HL-60/S4 (cell line): Measurements from ENCODE around the gene PBX3.

ENCODE experiments used
- in situ Hi-C: fragments of 300-500 bp; cut with MboI; formaldehyde crosslinking; loops from 2 replicates; pipeline ENCODE4 v1.14.3; 2022; ENCODE audit warnings: low sequenced_read_pairs

PBX3 gene

GRCh38 chr9:125990186-125990792 lies 243.1 kb downstream of the PBX3 start:
- in situ Hi-C loops: no loop called here

DNA sequence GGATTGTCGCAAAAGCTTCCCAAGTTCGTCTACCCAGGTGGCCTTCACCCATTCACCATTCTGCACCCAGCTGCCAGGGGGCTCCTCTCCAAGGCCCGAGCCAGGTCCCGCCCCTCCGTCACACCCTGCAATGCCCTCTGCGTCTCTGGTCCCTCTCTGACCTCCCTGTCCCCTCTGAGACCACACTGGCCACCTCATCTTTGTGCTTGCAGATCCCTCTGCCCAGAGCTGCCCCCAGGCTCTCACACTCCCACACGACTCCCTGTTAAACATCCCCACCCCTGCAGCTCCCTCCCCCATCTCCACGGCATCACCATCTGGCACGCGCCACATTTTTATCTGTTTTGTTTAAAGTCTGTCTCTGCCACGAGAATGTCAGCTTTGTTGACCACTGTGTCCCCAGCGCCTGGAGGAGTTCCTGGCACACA lies 243.6 kb downstream of the PBX3 start:
- in situ Hi-C loops: no loop called here

DNA sequence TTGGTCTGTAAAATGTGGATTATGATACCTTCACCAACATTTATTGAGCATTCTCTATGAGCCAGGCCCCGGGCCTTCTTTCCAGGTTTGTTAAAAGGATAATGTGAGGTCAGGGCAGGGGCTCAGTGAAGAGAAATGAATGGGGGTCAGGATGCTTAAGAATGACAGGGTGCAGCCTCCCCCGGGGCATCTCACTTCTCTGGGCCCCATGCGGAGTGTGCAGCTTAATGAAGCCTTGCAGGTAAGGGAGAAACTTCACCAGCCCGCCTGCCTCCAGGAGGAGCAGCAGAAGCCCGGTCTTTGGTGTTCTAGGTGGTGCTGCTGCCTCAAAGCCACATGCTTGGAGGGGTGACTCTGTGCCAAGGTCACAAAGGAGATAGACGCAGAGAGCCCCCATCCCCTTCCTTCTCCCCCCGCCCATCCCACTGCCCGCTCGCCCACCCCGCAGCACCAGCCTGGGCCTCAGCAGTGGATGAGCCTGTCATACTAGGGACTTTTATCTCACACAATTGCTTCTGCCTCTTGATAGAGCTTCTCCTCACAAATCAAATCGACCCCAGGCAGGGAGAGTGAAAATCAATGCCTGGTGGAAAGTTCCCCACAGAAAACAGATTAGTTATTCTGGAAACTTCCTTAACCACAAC lies 244.8 kb downstream of the PBX3 start:
- in situ Hi-C loops: no loop called here

GRCh38 chr9:125992557-125992956 lies 245.4 kb downstream of the PBX3 start:
- in situ Hi-C loops: no loop called here

DNA sequence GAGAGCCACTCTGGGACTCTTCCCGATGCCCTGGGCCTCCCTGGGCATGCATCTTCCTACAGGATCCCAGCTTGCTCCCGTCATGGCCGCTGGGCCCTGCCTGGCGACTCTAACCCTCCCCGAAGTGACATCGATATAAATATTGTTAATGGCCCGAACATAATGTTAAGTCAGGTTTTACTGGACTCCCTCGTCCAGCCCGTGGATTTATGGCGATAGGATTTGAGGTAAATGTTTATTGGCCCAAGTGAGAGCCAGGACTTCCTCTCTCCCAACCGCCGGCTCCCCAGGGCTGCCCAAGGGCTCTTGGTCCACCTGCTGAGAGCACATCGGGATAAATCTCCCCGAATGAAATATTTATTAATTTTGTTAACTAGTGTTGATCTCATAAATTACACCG lies 246.3 kb downstream of the PBX3 start:
- in situ Hi-C loops: no loop called here

- in situ Hi-C loops: no loop called here
Measured at GRCh38 chr9:125994066-125994943, 247.1 kb downstream of the PBX3 start.

GRCh38 chr9:125995006-125995405 lies 247.8 kb downstream of the PBX3 start:
- in situ Hi-C loops: no loop called here

GRCh38 chr9:125995706-125996105 lies 248.5 kb downstream of the PBX3 start:
- in situ Hi-C loops: no loop called here

GRCh38 chr9:125996791-125997190 lies 249.6 kb downstream of the PBX3 start:
- in situ Hi-C loops: no loop called here

DNA sequence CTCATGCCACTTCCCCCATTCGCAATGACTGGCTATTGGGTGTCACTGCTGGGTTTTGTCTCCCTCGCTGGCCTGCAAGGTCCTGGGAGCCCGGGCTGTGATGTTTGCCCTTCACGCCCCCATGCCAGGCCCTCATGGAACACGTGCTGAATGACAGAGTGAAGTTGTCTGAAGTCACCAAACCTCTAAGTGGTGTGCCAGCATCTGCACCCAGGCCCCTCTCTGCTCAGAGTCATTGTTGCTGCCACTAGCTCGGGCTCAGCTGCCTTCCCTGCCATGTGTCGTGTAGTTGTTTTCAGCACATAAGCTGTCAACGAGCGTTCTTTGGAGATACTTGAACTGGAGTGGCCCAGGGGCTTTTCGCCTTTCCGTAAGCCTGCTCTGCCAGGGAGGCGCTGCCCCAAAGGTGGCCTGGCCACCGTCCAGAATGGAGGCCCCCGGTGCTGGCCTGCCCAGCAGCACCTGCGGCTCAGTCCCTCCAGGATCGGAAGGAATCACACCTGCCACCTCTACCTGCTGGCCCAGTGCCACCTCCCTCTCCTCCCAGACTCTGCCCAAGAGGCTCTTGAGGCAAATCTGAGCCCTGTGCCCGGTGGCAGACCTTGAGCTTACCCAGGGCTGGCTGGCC lies 250.1 kb downstream of the PBX3 start:
- in situ Hi-C loops: no loop called here

DNA sequence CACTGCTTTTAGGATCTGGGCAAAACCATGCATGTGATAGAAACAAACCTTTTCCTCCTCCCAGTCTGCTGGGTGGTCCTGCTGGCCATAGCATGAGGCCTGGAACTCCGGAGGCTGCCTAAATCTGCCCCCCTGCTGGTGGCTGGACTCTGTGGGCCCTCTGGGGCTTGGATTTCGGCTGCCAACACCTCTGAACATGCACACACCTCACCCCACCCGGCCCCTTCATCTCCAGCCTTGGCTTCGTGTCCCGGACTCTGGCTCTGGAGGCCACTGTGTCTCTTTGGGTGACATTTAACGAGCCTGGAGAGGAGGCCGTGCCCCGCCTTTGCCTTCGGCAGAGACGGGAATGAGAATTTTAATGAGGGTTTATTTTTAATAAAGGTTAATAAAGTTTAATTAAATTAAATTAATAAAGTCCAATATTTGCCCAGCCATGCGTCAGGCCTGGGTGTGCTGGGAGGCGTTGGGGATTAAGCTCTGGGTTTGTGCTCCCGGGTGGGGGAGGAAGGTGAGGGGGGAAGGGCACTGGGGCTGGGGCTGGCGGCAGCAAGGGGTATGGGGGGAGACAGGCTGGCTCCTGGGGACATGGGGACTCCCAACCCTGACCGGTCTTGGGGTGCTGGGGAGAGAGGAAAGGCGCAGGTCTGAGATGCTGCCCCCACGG lies 251.8 kb downstream of the PBX3 start:
- in situ Hi-C loops: no loop called here

- in situ Hi-C loops: no loop called here
Measured at GRCh38 chr9:125999504-125999881, 252.3 kb downstream of the PBX3 start.

DNA sequence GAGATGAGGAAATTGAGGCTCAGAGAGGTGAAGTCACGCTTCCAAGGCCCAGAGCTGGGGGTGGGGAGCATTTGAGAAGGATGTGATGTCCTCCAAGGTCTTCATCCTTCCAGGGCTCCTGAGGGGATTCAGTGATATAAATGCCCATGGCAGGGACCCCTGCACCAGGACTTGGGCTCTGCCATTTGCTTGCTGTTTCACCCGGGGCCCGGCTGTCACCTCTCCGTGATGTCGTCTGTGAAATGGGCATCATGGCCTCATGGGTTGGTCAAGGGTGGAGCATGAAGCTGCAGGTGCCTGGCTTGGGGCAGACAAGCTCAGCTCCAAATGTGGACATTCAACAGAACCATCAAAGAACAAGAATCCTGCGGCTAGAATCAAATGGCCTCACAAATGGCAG lies 253.1 kb downstream of the PBX3 start:
- in situ Hi-C loops: no loop called here

DNA sequence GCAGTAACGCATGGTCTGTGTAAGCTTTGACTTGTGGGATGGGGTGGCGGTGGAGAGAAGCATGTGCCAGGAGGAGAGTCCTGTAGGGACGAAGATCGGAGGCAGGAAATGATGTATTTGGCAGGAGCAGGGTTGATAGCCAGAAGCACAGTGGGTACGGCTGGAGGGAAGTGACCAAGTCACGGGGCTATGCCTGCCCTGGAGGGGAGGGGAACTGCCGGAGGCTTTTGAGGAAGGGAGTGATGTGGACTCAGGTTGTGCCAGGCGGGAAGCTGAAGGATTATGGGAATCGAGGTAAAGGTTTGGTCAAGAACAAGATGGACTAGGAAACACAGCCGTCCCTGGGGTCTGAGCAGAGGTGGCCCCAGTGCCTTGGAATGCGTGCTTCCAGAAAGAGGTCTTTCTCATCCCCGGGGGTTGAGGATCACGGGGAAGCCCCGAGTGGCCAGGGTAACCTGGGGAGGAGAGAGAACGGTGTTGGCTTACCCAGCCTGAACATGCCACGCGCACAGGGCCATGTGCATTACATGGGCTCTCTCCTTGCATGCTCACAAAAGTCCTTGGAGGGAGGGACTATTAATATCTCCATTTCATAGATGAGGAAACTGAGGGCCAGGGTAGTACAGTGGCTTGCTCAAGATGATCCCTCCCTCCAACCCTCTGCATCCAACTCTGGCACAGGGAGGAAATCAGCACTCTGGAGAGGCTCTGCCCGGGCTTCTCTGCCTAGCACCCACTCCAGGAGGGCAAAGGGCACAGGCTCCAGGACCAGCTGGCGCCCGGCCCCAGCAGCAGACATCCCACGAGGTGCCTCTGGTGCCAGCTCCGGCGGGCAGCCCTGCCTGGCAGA lies 253.8 kb downstream of the PBX3 start:
- in situ Hi-C loops: no loop called here

DNA sequence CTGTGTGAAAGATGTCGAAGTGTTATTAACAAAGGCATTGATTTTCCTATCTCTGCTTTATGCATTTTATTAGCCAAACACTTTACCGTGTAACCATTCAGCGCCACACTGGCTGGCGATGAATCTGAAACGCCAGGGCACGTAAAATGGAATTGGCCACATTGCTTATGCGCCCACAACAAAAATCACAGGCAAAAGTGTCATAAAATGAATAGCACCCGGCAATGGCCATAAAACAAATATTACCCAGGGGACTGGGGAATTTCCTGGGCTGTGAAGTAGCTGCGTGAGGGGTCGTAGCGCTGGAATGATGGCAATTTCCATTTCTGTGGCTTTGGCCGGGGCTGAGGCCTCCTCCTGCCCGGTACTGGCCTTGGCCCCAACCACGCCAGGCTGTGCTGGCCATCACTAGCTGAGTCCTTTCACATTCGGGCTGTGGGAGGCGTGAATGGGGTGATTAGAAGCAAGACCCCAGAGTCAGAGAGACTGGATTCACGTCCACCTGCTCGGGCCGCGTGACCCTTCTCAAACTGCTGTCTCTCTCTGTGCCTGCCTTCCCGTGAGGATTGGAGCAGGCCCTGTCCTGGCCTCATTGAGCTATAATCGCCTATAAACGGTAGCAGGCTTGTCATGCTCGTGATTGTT lies 254.5 kb downstream of the PBX3 start:
- in situ Hi-C loops: no loop called here

- in situ Hi-C loops: no loop called here
Measured at GRCh38 chr9:126002476-126003350, 255.5 kb downstream of the PBX3 start.

DNA sequence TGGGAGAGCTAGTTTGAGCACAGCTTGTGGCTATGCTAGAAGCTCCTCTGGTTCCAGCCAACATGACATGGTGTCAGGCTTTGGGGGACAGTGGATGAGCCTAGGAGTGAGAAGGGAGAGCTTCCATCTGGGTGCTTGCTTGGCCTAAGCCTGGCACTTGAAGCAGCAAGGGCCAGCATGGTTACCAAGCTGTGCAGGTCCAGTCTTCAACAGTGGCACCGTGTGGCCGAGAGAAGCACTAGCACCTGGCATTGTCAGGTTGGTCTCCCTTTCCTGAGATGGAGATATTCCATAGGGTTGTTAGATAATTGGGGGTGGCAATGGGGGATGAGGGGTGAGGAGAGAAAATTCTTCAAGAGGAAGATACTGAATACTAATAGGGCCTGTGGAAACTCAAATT lies 261.9 kb downstream of the PBX3 start:
- in situ Hi-C loops: no loop called here

DNA sequence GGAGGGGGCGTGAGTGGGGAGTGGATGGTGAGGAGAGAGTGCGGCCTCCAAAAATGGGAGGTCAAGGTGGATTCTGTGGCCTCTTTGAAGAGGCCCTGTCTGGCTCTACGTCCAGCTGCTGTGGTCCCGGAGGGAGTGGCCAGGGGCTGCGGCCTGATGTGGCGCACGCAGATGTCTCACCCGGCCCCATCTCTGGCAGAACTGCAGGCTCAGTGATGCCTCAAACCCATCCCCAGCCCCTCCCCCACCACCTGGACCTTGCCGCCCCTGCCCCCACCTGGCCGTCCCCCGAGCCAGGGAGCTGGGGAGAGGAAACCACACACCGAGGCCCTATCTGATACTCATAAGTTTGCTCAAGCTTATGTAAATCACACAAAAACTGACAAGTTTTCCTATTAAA lies 267.6 kb downstream of the PBX3 start:
- in situ Hi-C loops: no loop called here

DNA sequence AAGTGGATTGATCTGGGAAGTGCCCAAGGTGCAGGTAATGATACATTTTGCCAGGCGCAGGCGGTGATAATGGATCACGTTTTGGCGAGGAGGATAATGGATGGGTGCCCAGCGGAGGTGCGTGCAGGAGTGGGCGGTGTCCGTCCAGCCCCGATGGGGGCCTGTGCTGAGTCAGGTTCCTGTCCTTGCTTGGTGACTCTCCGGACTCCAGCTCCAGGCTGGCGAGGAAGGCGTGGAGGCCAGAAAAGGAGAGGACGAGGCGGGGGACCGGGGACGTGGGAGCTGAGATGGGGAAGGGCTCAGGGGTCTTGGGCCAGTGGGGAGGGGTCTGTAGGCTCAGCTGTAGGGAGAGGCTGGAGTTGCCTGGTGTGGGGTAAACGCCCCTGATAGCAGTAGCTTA lies 268.3 kb downstream of the PBX3 start:
- in situ Hi-C loops: no loop called here
